IMR-90 (cell line): ENCODE measurements around the gene FUT1.

Experiments
- BHLHE40 ChIP-seq: fragments of 150-350 bp; IDR thresholded peaks from 2 replicates; pipeline ENCODE4 v1.6.1; 2016; ENCODE audit warnings: mild to moderate bottlenecking, low read depth, low read length
- CHD1 ChIP-seq: IDR thresholded peaks from 2 replicates; pipeline ENCODE4 v1.6.1; 2012; ENCODE audit warnings: low read depth, low read length, improper control_type of control experiment
- FOS ChIP-seq: fragments of 150-350 bp; IDR thresholded peaks from 2 replicates; pipeline ENCODE4 v1.6.1; 2016; ENCODE audit warnings: low read depth, low read length
- MAZ ChIP-seq: IDR thresholded peaks from 2 replicates; pipeline ENCODE4 v1.6.1; 2012; ENCODE audit warnings: low read depth, mild to moderate bottlenecking, low read length, improper control_type of control experiment, moderate library complexity, borderline replicate concordance
- NFE2L2 ChIP-seq: fragments of 150-350 bp; IDR thresholded peaks from 2 replicates; pipeline ENCODE4 v1.6.1; 2016; ENCODE audit warnings: low read depth, mild to moderate bottlenecking, low read length
- POLR2A ChIP-seq: IDR thresholded peaks from 2 replicates; pipeline ENCODE4 v1.6.1; 2012; ENCODE audit warnings: mild to moderate bottlenecking, low read depth, low read length
- RAD21 ChIP-seq: IDR thresholded peaks from 2 replicates; pipeline ENCODE4 v1.6.1; 2012; ENCODE audit warnings: low read length, improper control_type of control experiment
- RCOR1 ChIP-seq: IDR thresholded peaks from 2 replicates; pipeline ENCODE4 v1.6.1; 2012; ENCODE audit warnings: mild to moderate bottlenecking, low read length, improper control_type of control experiment; ENCODE audit not compliant: insufficient replicate concordance
- RFX5 ChIP-seq: IDR thresholded peaks from 2 replicates; pipeline ENCODE4 v1.8.0; 2012; ENCODE audit warnings: low read depth, mild to moderate bottlenecking, low read length, moderate library complexity
- SMC3 ChIP-seq: fragments of 150-350 bp; IDR thresholded peaks from 2 replicates; pipeline ENCODE4 v1.6.1; 2016; ENCODE audit warnings: low read depth, mild to moderate bottlenecking, antibody characterized with exemption, low read length, moderate library complexity
- TF ChIP-seq, protein P1 (sequence below): conservative IDR thresholded peaks from 2 replicates; pipeline ENCODE4 v1.5.1; 2012; ENCODE audit warnings: mild to moderate bottlenecking, low read depth, low read length, improper control_type of control experiment
- TF ChIP-seq, protein P2 (sequence below): fragments of 150-350 bp; IDR thresholded peaks from 2 replicates; pipeline ENCODE4 v1.6.1; 2017; ENCODE audit warnings: mild to moderate bottlenecking, antibody characterized with exemption, low read length, low read depth
- TF ChIP-seq, protein P3 (sequence below): fragments of 150-350 bp; IDR thresholded peaks from 2 replicates; pipeline ENCODE4 v1.6.1; 2016; ENCODE audit warnings: low read depth, mild to moderate bottlenecking, low read length, moderate library complexity, borderline replicate concordance

GRCh38 chr19:48795685-48796070, 43.2 kb upstream of the FUT1 start:
- TF ChIP-seq POLR2A (no peak), RFX5 (no peak), RAD21 (no peak), BHLHE40 (no peak), NFE2L2 (no peak), RCOR1 (no peak), CHD1 (no peak), FOS (no peak), SMC3 (no peak), MAZ (no peak)
- TF ChIP-seq, protein P1, sequence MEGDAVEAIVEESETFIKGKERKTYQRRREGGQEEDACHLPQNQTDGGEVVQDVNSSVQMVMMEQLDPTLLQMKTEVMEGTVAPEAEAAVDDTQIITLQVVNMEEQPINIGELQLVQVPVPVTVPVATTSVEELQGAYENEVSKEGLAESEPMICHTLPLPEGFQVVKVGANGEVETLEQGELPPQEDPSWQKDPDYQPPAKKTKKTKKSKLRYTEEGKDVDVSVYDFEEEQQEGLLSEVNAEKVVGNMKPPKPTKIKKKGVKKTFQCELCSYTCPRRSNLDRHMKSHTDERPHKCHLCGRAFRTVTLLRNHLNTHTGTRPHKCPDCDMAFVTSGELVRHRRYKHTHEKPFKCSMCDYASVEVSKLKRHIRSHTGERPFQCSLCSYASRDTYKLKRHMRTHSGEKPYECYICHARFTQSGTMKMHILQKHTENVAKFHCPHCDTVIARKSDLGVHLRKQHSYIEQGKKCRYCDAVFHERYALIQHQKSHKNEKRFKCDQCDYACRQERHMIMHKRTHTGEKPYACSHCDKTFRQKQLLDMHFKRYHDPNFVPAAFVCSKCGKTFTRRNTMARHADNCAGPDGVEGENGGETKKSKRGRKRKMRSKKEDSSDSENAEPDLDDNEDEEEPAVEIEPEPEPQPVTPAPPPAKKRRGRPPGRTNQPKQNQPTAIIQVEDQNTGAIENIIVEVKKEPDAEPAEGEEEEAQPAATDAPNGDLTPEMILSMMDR = no peak
- TF ChIP-seq, protein P2, sequence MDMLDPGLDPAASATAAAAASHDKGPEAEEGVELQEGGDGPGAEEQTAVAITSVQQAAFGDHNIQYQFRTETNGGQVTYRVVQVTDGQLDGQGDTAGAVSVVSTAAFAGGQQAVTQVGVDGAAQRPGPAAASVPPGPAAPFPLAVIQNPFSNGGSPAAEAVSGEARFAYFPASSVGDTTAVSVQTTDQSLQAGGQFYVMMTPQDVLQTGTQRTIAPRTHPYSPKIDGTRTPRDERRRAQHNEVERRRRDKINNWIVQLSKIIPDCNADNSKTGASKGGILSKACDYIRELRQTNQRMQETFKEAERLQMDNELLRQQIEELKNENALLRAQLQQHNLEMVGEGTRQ = no peak
- TF ChIP-seq, protein P3, sequence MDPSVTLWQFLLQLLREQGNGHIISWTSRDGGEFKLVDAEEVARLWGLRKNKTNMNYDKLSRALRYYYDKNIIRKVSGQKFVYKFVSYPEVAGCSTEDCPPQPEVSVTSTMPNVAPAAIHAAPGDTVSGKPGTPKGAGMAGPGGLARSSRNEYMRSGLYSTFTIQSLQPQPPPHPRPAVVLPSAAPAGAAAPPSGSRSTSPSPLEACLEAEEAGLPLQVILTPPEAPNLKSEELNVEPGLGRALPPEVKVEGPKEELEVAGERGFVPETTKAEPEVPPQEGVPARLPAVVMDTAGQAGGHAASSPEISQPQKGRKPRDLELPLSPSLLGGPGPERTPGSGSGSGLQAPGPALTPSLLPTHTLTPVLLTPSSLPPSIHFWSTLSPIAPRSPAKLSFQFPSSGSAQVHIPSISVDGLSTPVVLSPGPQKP = no peak
